Neural progenitor cell (in vitro differentiated cells): ENCODE results near the gene NDUFV3.

Source experiments
- EZH2 ChIP-seq: fragments of 200-600 bp; sonication (generic); IDR thresholded peaks from 2 replicates; pipeline ENCODE4 v1.6.1; 2017; ENCODE audit warnings: antibody characterized with exemption, mild to moderate bottlenecking, moderate library complexity
- TF ChIP-seq, protein P1 (sequence below): fragments of 200-600 bp; sonication (generic); IDR thresholded peaks from 2 replicates; pipeline ENCODE4 v1.5.1; 2017; ENCODE audit warnings: antibody characterized with exemption, mild to moderate bottlenecking

DNA sequence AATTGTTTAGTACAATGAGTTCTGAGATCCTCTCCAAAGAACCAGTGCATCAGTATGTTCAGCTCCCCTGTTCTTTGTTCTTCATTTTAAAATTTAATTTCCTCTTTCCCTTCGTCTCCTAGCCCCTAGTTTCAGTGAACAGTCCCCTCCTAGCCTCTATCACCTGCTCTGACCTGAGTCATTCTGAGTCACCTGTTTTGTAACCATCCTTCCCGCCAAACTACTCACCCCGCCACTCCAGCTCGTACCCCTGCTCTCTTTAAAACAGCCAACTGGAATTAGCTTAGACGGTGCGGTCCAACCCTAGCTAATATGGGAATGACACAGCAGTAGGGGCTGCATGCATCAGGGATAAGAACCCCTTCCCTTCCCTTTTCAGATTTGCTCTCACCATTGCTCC, 49.1 kb downstream of the NDUFV3 start:
- no peak for TF ChIP-seq EZH2
- TF ChIP-seq, protein P1, sequence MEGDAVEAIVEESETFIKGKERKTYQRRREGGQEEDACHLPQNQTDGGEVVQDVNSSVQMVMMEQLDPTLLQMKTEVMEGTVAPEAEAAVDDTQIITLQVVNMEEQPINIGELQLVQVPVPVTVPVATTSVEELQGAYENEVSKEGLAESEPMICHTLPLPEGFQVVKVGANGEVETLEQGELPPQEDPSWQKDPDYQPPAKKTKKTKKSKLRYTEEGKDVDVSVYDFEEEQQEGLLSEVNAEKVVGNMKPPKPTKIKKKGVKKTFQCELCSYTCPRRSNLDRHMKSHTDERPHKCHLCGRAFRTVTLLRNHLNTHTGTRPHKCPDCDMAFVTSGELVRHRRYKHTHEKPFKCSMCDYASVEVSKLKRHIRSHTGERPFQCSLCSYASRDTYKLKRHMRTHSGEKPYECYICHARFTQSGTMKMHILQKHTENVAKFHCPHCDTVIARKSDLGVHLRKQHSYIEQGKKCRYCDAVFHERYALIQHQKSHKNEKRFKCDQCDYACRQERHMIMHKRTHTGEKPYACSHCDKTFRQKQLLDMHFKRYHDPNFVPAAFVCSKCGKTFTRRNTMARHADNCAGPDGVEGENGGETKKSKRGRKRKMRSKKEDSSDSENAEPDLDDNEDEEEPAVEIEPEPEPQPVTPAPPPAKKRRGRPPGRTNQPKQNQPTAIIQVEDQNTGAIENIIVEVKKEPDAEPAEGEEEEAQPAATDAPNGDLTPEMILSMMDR: no peak
